ENCODE data around the gene CABP4. TPM values are rescaled to one million over a fixed set of nuclear protein-coding genes. Genes with fewer than 3 reads are reported as not detected.

The CABP4 gene
- total and polyA plus RNA-seq, 8 donors, result 0.58 to 1.5 (median 0.99) TPM; not detected in 1

DNA sequence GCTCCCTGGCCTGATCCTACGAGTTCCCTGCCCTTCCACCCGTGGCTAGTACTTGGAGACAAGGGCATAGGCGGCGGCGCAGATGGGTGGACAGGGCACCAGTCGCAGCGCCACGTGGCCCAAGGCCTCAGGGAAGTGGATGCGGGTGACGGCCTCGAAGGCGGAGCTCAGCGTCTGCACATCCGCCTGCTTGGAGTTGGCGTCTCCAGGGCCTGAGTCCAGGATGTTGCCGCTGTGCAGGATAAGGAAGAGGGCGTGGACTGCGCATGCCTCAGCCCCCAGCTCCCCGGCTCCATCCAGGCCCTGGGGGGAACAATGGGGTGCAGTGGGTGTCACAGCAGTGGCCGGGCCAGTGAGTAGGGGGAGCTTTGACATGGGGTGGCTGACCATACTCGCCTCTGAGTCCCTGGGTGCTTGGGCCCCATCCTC lies 43.4 kb downstream of the CABP4 start:
- H3K4me3 ChIP-seq, result no peak overlapping the region
- no peaks in the 10 kb centered on the region for H3K9me3 ChIP-seq
- TF ChIP-seq, protein P1, sequence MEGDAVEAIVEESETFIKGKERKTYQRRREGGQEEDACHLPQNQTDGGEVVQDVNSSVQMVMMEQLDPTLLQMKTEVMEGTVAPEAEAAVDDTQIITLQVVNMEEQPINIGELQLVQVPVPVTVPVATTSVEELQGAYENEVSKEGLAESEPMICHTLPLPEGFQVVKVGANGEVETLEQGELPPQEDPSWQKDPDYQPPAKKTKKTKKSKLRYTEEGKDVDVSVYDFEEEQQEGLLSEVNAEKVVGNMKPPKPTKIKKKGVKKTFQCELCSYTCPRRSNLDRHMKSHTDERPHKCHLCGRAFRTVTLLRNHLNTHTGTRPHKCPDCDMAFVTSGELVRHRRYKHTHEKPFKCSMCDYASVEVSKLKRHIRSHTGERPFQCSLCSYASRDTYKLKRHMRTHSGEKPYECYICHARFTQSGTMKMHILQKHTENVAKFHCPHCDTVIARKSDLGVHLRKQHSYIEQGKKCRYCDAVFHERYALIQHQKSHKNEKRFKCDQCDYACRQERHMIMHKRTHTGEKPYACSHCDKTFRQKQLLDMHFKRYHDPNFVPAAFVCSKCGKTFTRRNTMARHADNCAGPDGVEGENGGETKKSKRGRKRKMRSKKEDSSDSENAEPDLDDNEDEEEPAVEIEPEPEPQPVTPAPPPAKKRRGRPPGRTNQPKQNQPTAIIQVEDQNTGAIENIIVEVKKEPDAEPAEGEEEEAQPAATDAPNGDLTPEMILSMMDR (IDR thresholded peaks at IDR 0.05), result no peak
- no peak for FAIRE-seq
- intact Hi-C loops (cut with DNase I), result loop anchor here in 1 of 3 donors (10.0 kb wide), 1 partner anchor 64 kb away; the partner anchor contains the start of gene PTPRCAP
- H3K4me1 ChIP-seq, result peaks cover 0 to under 1% (median 0%) of the 10 kb centered on the region in 3 donors
- ATAC-seq, result no peak
- no peaks in the 10 kb centered on the region for H3K36me3 ChIP-seq
- no peaks in the 10 kb centered on the region for H3K27me3 ChIP-seq
- H3K27ac ChIP-seq, result no peak overlapping the region
- peak in 1 of 6 donors; percentile 70 for DNase-seq
- WGBS, 2 donors, result 91 to 94% methylated on average over 20 to 21 of the region's 21 CpGs

- TF ChIP-seq, protein P1 (IDR thresholded peaks at IDR 0.05), result no peak
- intact Hi-C loops (cut with DNase I), result loop anchor here in 1 of 3 donors (10.0 kb wide), 2 partner anchors 65 to 85 kb away; partner anchors contain the start of genes CARNS1 and PTPRCAP
- no peaks in the 10 kb centered on the region for H3K9me3 ChIP-seq
- WGBS, 2 donors, result 93 to 95% methylated on average over 26 of the region's 26 CpGs
- H3K27me3 ChIP-seq, result no peaks in the 10 kb centered on the region
- no peak for FAIRE-seq
- H3K36me3 ChIP-seq, result no peaks in the 10 kb centered on the region
- no peak for ATAC-seq
- no peak overlapping the region for H3K27ac ChIP-seq
- peak in 2 of 6 donors; percentile 61 to 82 for DNase-seq
- peaks cover 0 to 6% (median 0%) of the 10 kb centered on the region in 3 donors for H3K4me1 ChIP-seq
- no peak overlapping the region for H3K4me3 ChIP-seq
Observed at GRCh38 chr11:67499808-67500483, 44.8 kb downstream of the CABP4 start.

- DNase-seq (no peak), FAIRE-seq (no peak), ATAC-seq (no peak)
- WGBS, 2 donors, result 69 to 92% methylated on average over 1 of the region's 1 CpG
- intact Hi-C loops (cut with DNase I), result loop anchor here in 1 of 3 donors (10.0 kb wide), 1 partner anchor 86 kb away; the partner anchor contains the start of gene CARNS1
- peaks cover 0 to 8% (median 0%) of the 10 kb centered on the region in 3 donors for H3K4me1 ChIP-seq
- H3K36me3 ChIP-seq, result no peaks in the 10 kb centered on the region
- TF ChIP-seq, protein P1 (IDR thresholded peaks at IDR 0.05), result no peak
- H3K27me3 ChIP-seq, result no peaks in the 10 kb centered on the region
- H3K9me3 ChIP-seq, result no peaks in the 10 kb centered on the region
- H3K4me3 ChIP-seq, result no peak overlapping the region
- H3K27ac ChIP-seq, result no peak overlapping the region
Observed at GRCh38 chr11:67500484-67500821, 45.3 kb downstream of the CABP4 start.

GRCh38 chr11:67500831-67501715 lies 45.9 kb downstream of the CABP4 start:
- Histone ChIP-seq H3K4me1 (peaks cover 0 to 13% (median 4%) of the 10 kb centered on the region in 3 donors), H3K9me3 (no peaks in the 10 kb centered on the region), H3K36me3 (no peaks in the 10 kb centered on the region), H3K27ac (no peak overlapping the region), H3K4me3 (no peak overlapping the region), H3K27me3 (no peaks in the 10 kb centered on the region)
- ATAC-seq (no peak), DNase-seq (peak in 1 of 6 donors; percentile 42), FAIRE-seq (no peak)
- intact Hi-C loops (cut with DNase I), result loop anchor here in 1 of 3 donors (10.0 kb wide), 1 partner anchor 86 kb away; the partner anchor contains the start of gene CARNS1
- TF ChIP-seq, protein P1 (IDR thresholded peaks at IDR 0.05), result no peak
- 92 to 95% methylated on average over 9 of the region's 9 CpGs for WGBS, 2 donors

Measured in pancreas (tissue), 10 donors.